Mucosa of gallbladder (tissue), 1 donor: ENCODE results near the gene ARHGEF37. TPM values are rescaled to one million over a fixed set of nuclear protein-coding genes. Genes with fewer than 3 reads are reported as not detected.
A peak's percentile ranks its signal among the peaks of the same experiment; 100 is the strongest.
"Not testable (repeated sequence)": the region's sequence is repeated elsewhere in the genome, so short reads cannot be mapped to it uniquely, and the experiment has no call there.

Experiments used
- DNase-seq: peaks from one replicate; pipeline ENCODE4 v3.0.0-alpha.2; 2020; ENCODE audit warnings: low spot score
- total RNA-seq: library from RNA; stranded (reverse); gene quantifications from one replicate; pipeline ENCODE4 v1.2.1, GENCODE V29; 2021
- donor health status: DM: no; HTN: no; CAD: no.

Gene ARHGEF37, protein sequence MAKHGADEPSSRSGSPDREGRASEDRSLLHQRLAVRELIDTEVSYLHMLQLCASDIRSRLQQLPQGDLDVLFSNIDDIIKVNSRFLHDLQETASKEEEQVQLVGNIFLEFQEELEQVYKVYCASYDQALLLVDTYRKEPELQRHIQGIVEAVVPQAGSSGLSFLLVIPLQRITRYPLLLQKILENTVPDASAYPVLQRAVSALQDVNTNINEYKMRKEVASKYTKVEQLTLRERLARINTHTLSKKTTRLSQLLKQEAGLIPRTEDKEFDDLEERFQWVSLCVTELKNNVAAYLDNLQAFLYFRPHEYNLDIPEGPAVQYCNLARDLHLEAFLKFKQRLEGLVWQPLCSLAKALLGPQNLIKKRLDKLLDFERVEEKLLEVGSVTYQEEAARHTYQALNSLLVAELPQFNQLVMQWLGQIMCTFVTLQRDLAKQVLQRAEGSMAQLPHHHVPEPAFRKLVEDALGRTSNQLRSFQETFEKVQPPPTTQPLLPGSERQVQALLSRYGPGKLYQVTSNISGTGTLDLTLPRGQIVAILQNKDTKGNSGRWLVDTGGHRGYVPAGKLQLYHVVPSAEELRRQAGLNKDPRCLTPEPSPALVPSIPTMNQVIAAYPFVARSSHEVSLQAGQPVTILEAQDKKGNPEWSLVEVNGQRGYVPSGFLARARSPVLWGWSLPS
- total RNA-seq: 32.8 TPM

DNA sequence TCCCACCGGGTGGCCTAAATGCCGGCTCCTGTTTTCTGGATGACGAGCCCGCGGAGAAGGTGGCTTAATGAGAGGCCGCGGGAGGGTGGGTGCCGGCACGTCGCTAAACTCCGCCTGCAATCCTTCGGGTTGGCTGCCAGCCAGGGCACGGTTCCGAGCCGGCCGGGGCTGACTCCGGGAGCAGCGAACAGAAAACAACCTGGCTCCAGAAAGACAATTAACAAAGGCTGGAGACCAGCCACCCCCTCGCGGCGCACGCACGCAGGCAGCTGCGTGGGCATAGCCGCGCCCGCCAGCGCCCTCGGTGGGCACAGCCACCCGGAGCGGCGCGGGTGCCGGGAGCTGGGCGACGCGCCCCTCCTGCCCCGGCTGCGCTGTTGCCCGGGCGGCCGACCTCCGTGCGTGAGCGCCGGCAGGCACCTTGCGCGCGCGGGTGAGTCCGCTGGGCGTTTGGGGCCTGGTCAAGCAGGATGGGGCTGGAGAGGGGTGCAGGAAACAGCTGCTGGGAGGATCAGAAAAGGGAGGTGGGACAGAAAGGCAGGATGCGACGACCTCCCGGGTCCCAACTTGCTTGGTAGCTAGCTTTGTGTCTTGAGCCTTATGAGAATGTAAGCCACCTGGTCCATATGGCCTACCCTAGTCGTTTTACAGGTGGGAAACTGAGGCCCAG lies at the start of gene ARHGEF37:
Gene ARHGEF37, plus strand, starts transcription at position 307 of the 670 bp plus-strand sequence. CDS start 16,272 bp downstream, outside the sequence.
- DNase-seq: peak; percentile 89

DNA sequence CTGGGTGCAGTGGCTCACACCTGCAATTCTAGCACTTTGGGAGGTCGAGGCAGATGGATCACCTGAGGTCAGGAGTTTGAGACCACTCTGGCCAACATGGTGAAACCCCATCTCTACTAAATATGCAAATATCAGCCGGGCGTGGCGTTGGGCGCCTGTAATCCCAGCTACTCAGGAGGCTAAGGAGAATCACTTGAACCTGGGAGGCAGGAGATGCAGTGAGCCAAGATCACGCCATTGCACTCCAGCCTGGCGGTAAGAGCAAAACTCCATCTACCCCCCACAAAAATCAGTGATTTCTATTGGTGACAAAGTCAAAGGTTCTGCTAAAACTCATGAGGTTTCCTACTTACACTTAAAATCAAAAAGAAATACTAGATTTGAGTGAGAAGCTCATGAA lies 48.9 kb upstream of the ARHGEF37 start:
- DNase-seq: no peak

DNA sequence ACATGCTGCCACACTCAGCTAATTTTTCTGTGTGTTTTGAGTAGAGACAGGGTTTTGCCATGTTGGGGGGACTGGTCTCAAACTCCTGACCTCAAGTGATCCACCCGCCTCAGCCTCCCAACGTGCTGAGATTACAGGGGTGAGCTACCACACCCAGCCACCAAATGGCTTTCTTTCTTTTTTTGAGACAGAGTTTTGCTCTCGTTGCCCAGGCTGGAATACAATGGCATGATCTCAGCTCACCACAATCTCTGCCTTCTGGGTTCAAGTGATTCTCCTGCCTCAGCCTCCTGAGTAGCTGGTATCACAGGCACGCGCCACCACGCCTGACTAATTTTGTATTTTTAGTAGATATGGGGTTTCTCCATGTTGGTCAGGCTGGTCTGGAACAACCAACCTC lies 45.5 kb upstream of the ARHGEF37 start:
- DNase-seq: not testable (repeated sequence)

DNA sequence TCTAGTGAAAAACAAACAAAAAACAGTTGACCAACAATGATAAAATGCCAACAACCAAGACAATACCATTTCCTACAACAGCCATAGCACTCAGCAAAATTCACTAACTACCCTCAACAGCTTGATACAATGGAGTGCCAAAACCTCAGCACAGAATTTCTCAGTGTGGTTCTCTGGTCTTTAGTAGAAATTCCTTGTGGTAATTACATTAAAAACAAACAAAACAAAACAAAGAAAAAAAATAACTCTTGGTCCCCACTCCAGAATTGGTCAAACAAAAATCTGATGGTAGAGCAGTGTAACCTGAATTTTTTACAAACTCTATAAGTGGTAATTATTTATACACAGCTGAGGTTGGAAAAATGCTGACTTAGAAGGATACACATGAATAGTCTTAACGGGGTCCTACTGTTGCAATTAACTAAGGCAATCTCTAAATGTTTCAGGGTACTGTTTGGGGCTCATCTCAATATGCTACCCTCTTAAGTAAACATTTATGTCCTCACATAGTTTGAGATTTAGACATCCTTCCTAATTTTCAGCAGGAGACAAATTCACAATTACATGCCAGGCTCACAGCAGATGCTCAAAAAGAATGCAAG lies 43.8 kb upstream of the ARHGEF37 start:
- DNase-seq: no peak

DNA sequence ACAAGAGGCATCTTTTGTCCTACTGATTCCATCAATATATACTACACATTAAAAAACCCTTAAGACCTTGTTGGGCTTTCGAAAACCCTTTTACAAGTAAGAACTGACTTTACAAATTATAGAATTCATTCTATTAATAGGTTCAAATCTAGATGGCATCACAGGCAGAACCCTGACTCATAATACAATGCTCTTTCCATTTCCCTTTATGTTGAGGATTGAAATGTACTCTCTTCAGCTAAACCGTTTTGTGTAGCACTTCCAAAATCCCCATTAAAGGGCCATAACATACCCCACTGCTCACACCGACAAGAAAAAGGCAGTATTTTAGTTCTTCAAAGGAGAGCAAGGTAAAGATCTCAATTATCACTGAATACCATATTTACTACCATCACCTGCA lies 41.2 kb upstream of the ARHGEF37 start:
- no peak for DNase-seq

DNA sequence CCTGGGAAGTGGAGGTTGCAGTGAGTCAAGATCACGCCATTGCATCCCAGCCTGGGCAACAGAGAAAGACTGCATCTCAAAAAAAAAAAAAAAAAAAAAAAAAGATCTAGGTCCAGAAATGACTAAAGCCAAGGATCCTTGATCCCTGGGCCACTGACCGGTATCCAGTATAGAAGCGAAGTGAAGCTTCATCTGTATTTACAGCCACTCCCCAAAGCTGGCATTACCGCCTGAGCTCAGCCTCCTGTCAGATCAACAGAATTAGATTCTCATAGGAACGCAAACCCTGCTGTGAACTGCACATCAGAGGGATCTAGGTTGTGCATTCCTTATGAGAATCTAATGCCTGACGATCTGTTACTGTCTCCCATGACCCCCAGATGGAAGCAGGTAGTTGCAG lies 39.4 kb upstream of the ARHGEF37 start:
- no peak for DNase-seq

DNA sequence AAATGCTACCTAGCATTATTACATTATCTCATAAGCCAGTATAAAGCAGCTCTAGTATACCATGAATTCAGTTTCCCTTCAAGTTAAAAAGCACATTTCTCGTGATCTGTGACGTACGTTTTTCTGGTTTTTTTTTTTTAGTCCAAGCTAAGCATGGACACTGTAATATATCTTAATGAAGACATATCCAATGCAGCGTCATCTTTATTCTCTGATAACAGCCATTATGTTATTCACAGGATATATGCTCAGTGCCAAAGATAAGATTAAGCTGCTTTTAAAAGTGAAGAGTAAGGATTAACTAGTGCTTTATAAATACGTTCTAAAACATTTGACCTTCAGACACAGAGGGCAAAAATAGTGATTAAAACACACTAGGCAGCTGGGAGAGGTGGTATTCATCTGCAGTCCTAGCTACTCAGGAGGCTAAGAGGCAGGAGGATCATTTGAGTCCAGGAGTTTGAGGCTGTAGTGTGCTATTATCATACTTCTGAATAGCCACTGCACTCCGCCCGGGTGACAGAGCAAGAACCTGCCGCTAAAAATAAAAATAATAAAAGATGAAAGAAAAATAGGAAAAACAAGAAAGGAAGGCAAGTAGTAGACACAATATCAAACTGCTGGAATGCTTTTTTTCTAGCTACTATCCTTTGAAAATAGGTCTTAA lies 37.8 kb upstream of the ARHGEF37 start:
- DNase-seq: no peak

DNA sequence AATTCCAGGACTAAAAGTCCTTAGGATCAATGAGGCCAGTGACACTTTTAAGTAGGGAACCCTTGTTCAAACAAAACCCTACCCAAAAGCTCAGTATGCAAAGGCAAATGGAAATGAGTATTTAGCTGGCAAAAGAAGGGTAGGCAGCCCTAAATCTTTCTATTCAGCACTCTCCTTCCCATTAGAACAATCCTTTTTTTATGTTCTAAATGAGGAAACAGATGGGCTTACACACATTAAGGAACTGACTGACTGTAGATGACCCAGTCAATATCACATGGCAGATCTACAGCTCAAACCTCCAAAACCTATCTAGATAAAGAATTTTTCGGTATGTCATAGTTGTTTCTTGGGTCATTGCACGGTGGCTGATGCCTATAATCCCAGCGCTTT lies 37.3 kb upstream of the ARHGEF37 start:
- no peak for DNase-seq

DNA sequence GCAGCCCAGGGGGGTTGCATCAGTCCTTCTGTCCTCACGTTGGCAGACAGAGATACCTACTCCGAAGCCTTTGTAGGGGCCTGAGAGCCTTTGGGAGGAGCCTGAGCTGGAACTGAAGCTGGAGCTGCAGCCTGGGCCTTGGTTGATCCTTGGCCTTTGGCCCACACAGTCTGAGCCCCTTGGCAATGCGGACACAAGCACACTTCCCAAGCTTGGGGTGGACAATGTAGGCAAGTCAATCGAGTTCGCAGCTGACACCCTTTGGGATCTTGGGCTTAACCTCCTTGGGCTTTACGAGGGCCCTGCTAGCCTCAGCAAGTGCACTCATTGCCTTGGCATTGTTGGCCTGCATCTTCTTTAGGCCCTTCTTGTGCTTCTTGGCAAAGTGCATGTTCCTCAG lies 36.0 kb upstream of the ARHGEF37 start:
- no peak for DNase-seq

DNA sequence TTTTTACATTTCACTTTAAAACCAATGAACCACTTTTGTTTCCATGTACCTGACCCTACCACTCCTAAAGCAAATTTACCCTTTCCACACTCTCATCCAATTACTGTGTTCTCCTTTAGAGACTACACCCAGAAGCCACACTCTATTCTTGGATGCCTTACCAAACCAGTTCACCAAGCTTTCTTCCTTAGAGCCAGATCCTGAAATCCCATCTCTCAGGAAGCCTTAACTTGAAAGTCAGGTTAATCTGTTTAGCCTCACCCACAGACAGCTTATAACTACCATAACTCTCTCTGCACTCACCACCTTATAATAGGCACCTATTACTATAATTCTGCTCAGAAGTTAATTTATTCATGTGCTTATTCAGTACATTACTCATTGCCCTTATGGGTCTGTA lies 34.3 kb upstream of the ARHGEF37 start:
- no peak for DNase-seq

DNA sequence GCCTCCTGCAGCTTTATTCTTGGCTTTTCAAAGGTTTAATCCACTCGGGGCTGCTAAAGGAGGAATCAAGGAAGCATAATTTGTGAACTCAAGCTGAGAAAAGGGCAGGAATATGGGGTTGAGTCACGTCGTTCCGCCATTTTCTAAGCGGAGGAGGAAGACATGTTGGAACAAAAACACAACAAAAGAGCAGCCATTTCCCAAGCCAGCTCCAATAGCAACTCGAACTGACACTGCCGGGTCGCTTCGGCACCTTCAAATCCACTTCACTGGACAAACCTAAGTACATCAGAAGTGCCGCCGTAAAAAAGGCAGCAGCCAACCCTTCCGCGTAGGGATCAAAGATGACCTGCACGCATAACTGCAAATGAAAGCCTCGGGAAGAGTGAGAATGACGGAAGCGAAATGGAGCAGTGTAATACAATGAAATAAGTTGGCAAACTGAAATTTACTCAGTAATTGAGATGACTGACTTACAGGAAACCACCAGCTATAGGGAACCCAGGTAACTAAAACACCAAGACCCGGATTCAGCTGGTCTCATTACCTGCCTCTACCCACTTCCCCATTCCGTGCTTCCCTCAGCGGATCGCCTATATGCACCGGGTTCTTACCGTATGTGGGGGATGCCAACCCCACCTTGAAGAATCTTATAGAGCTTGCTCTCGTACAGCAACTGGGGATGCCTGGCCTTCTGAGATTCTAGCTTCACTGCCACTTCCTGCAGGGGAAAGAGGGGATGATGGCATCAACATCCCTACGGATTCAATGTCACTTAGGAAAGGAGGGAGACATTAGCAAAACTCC lies 31.6 kb upstream of the ARHGEF37 start:
- no peak for DNase-seq

DNA sequence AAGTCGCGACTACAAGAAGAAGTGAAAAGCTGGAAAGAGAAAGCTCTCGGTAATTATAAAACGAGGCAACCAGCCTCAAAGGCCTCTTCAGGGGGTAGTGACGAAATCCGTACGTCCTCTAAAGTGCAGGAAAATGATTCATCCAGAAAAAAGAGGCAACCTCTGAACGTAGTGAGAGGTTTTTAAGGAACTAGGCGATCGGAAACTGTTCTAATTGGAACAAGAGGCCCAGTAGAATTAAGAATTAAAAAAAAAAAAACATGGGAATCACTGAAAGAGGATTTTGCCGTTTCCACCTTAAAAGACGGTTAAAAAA lies 31.1 kb upstream of the ARHGEF37 start:
- DNase-seq: no peak

DNA sequence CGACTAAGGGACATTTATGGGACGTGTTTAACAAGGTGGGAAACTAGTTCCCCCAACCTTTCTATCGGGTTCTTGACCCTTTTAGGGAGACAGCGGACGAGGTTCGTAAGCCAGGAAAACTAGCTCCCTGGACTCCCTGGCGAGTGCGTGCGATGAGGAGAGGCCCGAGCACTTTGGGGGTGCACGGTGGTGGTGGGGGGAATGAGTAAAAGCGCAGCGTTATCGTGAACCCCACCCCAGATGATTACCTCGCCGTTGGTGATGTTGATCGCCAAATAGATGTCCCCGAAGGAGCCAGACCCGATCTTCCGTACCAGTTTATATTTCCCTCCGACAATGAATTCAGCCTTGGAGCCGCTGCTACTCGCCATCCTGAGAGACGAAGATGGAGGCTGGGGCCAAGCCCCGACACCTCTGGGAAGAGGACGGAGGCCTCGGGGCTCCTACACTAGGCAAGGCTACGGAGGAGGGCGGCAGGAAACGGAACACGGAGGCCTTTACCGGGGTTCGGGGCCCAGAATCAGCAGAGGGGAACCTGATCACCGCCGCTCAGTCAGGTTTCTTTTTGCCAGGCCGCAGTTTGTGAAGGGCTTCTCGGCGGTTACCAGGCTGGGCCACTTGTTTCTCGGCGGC lies 30.6 kb upstream of the ARHGEF37 start:
- no peak for DNase-seq

DNA sequence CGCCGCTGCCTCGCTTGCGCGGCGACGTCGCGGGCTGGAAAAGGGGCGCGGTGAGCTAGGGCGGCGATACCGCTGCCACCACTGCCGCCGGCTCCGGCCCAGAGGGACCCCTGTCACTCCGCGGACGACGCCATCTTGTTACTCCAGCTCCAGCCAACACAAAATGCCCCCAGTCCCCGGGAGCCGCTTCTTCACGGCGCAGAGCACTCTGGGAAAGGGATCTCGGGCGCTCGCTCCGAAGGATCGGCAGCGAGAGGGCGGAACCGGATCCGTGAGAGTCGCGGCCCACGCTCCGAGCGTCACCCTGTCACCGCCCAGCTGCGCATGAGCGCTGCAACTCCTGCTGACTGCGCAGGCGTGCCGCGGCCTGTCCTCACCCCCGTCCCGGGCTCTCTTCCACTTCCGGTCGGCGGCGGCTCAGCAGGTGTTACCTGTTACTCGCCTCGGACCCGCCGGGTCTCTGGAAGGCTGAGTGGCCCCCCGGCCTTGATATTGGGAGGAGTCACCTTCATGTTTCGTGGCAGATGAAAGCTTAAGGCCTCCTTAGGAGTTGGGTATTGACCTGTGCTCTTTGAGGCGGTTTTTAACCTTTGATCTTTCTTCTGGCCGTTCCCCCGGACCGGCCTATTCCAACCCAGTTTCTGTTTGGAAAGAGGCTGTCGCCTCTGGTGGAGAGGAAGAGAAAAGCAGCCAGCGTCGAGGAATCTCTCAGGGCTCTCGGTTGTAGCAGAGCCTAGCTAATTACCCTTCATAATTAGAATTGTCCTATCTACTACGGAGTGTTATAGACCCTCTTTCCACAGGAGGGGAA lies 29.9 kb upstream of the ARHGEF37 start, which contains the start of gene CSNK1A1:
Gene CSNK1A1, minus strand, starts transcription at position 213 of the 811 bp plus-strand sequence. CDS start 475 bp downstream, outside the sequence.
- peak; percentile 98 for DNase-seq

DNA sequence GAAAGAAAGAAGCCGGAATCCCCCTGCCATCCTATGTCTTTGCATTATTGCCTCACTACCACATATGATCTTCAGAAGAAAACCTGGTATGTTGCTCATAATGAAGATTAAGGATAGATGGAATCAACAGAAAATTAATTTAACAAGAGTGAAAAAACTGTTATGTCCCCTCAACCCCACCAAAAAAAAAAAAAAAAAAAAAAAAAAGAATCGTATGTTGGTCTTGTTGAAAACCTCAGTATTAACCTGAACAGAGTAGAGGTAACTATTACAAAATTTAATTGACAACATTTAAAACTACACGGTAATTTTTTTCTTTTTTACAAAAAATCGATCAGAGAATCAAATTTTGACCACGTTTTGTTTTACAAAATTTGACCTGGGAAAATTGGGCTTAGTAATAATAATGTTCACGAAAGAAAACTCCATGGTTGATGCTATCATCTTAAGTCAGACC lies 29.2 kb upstream of the ARHGEF37 start:
- no peak for DNase-seq

DNA sequence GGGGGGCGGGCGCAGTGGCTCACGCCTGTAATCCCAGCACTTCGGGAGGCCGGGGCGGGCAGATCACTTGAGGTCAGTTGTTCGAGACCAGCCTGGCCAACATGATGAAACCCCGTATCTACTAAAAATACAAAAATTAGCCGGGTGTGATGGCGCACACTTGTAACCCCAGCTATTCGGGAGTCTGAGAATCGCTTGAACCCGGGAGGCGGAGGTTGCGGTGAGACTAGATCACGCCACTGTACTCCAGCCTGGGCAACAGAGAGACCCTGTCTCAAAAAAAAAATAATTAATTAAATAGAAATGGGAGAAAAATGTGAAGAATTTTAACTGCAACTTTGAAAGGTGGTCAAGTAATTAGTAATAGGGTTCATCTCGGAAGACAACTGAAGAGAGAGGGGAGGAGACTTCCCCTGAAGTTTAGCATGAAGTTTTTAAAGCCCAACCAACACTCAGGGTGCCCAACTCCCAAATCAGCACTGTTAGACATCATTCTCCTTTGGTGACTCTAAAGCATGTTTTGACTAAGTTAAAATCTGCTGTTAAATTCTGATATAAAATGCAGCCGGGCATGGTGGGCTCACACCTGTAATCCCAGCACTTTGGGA lies 28.6 kb upstream of the ARHGEF37 start:
- no peak for DNase-seq

DNA sequence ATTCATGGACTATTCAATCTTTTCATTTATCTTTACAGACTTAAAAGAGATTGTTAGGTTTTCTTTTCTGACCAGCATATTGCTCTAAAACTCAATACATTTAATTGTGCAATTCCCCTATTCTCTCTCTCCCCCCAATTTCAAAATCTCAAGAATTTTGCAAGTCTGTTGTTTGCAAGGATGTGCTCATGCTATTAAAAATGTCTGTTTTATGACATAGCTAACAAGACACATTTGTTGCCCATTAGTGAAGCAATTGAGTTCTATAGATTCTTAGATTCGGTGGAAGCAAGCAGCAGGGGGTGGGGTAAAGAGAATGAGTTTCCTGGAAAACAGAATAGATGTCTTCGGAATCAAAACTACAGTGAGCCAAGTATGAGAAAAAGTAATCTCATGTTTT lies 21.6 kb upstream of the ARHGEF37 start:
- no peak for DNase-seq

DNA sequence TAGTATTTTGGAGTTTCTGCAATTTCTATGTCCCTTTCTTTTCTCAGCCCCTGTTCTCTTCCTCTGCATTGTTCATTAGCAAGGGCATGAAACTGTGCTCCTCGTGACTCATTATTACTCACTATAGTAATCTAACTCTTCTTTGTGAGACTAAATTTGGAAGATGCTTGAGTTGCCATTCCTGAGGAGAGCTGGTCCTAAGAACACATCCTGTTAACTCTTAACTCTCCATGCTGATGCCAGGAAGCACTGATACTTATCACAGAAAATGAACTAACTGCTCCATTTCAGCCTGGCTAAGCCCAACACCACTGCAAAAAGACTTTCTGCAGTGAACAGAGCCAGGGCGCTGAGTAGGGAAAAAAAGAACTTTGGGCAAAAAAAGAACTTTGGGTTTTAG lies 19.4 kb upstream of the ARHGEF37 start:
- no peak for DNase-seq

DNA sequence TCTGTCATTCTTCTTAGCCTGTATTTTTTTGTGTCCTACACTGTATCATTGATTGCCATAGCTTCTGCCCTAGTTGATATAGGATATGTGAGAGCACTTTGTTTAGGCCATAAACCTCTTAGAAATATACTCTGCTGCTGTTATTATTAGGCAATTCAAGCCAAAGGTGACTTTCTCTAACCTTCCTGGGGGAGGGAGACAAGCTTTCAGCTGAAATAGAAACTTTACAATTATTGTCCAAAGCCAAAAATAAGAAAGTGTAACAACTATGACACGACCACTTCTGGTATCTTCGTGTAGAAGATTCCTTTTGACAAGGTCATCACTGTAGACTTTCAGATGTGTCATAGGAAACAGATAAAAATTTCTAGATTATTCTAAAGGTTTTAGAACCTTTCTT lies 17.8 kb upstream of the ARHGEF37 start:
- no peak for DNase-seq
